ENCODE data around the gene GRPEL1. TPM values are rescaled to one million over a fixed set of nuclear protein-coding genes. Genes with fewer than 3 reads are reported as not detected.

Gene GRPEL1
- polyA plus RNA-seq, 1 of the 3 experiments (the other 2 are of a cell fraction) = 29.8 TPM

- CTCF ChIA-PET = interaction anchor here (1.3 kb wide), 1 partner anchor 27 kb away, joined by 4 read pairs; no protein-coding TSS in a partner anchor
- H3K9ac ChIP-seq = no peak overlapping the region
- H3K4me1 ChIP-seq (ENCODE audit: control insufficient read depth in 1 of 2, insufficient read depth in 2 of 2, low read depth in 1 of 2, low read length in 1 of 2) = no peaks in the 10 kb centered on the region; a peak in 1 of 4 replicates
- POLR2A ChIA-PET = no interaction called here
- no peak overlapping the region for H3K4me3 ChIP-seq (ENCODE audit: low read depth in 2 of 2, low read length in 1 of 2)
- H3K9me3 ChIP-seq = no peaks in the 10 kb centered on the region
- H2AFZ ChIP-seq (ENCODE audit: low read depth) = no peak overlapping the region
- TF ChIP-seq IRF3 (IDR thresholded peaks at IDR 0.05; ENCODE audit: low read depth, low read length) (no peak), NFIC (IDR thresholded peaks at IDR 0.05; ENCODE audit: borderline replicate concordance) (no peak), EP300 (IDR thresholded peaks at IDR 0.05; ENCODE audit: borderline replicate concordance in 1 of 2, low read depth in 1 of 2, low read length in 1 of 2) (no peak), GATA2 (CRISPR knock-in tag; IDR thresholded peaks at IDR 0.05) (no peak), ELF1 (IDR thresholded peaks at IDR 0.05) (no peak), USF2 (IDR thresholded peaks at IDR 0.05; ENCODE audit: borderline replicate concordance, low read depth, low read length) (no peak), FOSL2 (IDR thresholded peaks at IDR 0.05; ENCODE audit: borderline replicate concordance, low read depth) (no peak), RXRA (IDR thresholded peaks at IDR 0.05; ENCODE audit: borderline replicate concordance, low read depth) (no peak), POLR2AphosphoS5 (IDR thresholded peaks at IDR 0.05; ENCODE audit: low read depth, low read length) (no peak), CTCF (IDR thresholded peaks at IDR 0.05) (no peak), FOXJ3 (CRISPR knock-in tag; IDR thresholded peaks at IDR 0.05) (no peak), JUND (IDR thresholded peaks at IDR 0.05) (no peak), FOXM1 (IDR thresholded peaks at IDR 0.05; ENCODE audit: low read depth) (no peak), MAX (IDR thresholded peaks at IDR 0.05; ENCODE audit: low read depth) (no peak), YY1 (IDR thresholded peaks at IDR 0.05; ENCODE audit: low read depth) (no peak), REST (IDR thresholded peaks at IDR 0.05; ENCODE audit: low read depth, low read length) (no peak), PBX3 (IDR thresholded peaks at IDR 0.05) (no peak)
- no peaks in the 10 kb centered on the region for H3K79me2 ChIP-seq (ENCODE audit: insufficient read depth)
- no peaks in the 10 kb centered on the region for H3K9me2 ChIP-seq
- peak; percentile 8 for DNase-seq
- H4K20me1 ChIP-seq (ENCODE audit: insufficient read depth) = no peaks in the 10 kb centered on the region
- no peaks in the 10 kb centered on the region for H3F3A ChIP-seq (replicated peaks; ENCODE audit: insufficient read depth)
- no peak overlapping the region for H3K4me2 ChIP-seq
- 77% methylated on average over 3 of the region's 4 CpGs for WGBS (ENCODE audit: low lambda C conversion rate)
- no peaks in the 10 kb centered on the region for H3K36me3 ChIP-seq (replicated peaks in 1 of 2; ENCODE audit: control insufficient read depth in 1 of 2, insufficient read depth in 2 of 2, low read length in 1 of 2)
- H3K27ac ChIP-seq (ENCODE audit: low read depth in 2 of 2, low read length in 1 of 2) = no peak overlapping the region
- no peaks in the 10 kb centered on the region for H3K27me3 ChIP-seq (ENCODE audit: insufficient read depth)
Measured at GRCh38 chr4:7110546-7110945, 42.7 kb upstream of the GRPEL1 start.

Measured in SK-N-SH (cell line).